ENCODE measurements around the gene PARD3. TPM values are rescaled to one million over a fixed set of nuclear protein-coding genes. Genes with fewer than 3 reads are reported as not detected.

PARD3 gene
- total and polyA plus RNA-seq, 2 donors (not counting 3 experiments of a cell fraction or from before 2014, with no cell fraction given) = 7.3 to 24.1 TPM

DNA sequence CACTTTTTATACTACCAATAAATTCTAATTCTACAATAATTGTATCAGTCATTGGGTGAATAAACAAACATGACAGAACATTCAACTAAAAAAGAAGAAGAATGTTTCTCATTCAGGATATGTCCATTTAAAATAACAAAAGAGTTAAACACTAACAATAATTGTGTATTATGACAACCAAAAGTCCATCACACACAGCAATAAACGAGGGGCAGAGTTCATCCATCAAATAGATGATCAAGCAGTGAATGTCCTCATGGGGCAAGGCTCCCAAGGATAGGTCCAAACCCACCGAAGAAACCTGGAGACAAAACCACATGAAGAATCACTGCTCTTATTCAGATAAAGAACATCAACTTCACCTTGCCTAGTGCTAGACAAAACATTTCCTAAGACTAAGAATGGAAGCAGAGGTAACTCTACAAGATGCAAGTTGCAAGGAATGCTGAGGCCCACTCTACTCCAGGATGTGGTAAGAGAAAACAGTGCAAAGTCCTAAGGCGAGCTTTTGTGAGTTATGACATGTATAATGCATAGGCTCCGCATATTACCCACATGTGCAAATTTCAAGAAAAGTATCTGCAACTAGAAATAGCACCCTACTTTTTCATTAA is 115.1 kb downstream of the PARD3 start:
- H3K4me3 ChIP-seq (replicated peaks in 1 of 3; ENCODE audit: insufficient read depth in 1 of 3, low read depth in 1 of 3, low read length in 3 of 3) = no peak overlapping the region
- POLR2A ChIA-PET = no interaction called here
- H3K27ac ChIP-seq (ENCODE audit: insufficient read depth, low read depth, low read length) = no peak overlapping the region
- H3K79me2 ChIP-seq (ENCODE audit: control insufficient read depth, insufficient read depth, low read length) = peaks cover 20% of the 10 kb centered on the region
- no TSS peak for BruUV-seq (replicated peaks)
- TF ChIP-seq FOS (IDR thresholded peaks at IDR 0.05; ENCODE audit: borderline replicate concordance, insufficient read depth, low read length) = no peak
- TF ChIP-seq POLR2AphosphoS5 (IDR thresholded peaks at IDR 0.05; ENCODE audit: insufficient read depth, low read depth, low read length) = no peak
- TF ChIP-seq, protein P1, sequence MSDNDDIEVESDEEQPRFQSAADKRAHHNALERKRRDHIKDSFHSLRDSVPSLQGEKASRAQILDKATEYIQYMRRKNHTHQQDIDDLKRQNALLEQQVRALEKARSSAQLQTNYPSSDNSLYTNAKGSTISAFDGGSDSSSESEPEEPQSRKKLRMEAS (IDR thresholded peaks at IDR 0.05; ENCODE audit: insufficient read depth, insufficient read length) = no peak
- no peak for TF ChIP-seq GATA2 (IDR thresholded peaks at IDR 0.05; ENCODE audit: insufficient read depth, insufficient read length, low read depth, low read length)
- TF ChIP-seq, protein P2, sequence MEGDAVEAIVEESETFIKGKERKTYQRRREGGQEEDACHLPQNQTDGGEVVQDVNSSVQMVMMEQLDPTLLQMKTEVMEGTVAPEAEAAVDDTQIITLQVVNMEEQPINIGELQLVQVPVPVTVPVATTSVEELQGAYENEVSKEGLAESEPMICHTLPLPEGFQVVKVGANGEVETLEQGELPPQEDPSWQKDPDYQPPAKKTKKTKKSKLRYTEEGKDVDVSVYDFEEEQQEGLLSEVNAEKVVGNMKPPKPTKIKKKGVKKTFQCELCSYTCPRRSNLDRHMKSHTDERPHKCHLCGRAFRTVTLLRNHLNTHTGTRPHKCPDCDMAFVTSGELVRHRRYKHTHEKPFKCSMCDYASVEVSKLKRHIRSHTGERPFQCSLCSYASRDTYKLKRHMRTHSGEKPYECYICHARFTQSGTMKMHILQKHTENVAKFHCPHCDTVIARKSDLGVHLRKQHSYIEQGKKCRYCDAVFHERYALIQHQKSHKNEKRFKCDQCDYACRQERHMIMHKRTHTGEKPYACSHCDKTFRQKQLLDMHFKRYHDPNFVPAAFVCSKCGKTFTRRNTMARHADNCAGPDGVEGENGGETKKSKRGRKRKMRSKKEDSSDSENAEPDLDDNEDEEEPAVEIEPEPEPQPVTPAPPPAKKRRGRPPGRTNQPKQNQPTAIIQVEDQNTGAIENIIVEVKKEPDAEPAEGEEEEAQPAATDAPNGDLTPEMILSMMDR (IDR thresholded peaks at IDR 0.05; ENCODE audit: extremely low read depth in 1 of 2, insufficient read depth in 1 of 2, low read depth in 1 of 2, low read length in 2 of 2) = no peak
- no peak for TF ChIP-seq JUN (IDR thresholded peaks at IDR 0.05; ENCODE audit: borderline replicate concordance, insufficient read depth, insufficient read length, low read depth)
- no peak for TF ChIP-seq MYC (IDR thresholded peaks at IDR 0.05; ENCODE audit: low read depth, low read length)
- no peak for TF ChIP-seq POLR2A (IDR thresholded peaks at IDR 0.05; ENCODE audit: low read depth, low read length)
- no peak for TF ChIP-seq EZH2 (IDR thresholded peaks at IDR 0.05; ENCODE audit: borderline replicate concordance, low read depth, low read length, severe bottlenecking)
- no peaks in the 10 kb centered on the region for H3K9me3 ChIP-seq (replicated peaks; ENCODE audit: control insufficient read depth, insufficient read depth, low read length)
- intact Hi-C loops (cut with micrococcal nuclease) = loop anchor here (1.0 to 10.0 kb wide), 2 partner anchors 33 to 495 kb away; no protein-coding TSS in a partner anchor
- dilution Hi-C loops (cut with MboI; ENCODE audit: extremely low pct_ligation_motif_present, low sequenced_read_pairs) = no loop called here
- H3K4me1 ChIP-seq (ENCODE audit: control insufficient read depth, extremely low read depth, insufficient read depth, low read length) = peaks cover 47% of the 10 kb centered on the region
- H3K9me1 ChIP-seq (replicated peaks; ENCODE audit: control insufficient read depth, extremely low read depth, insufficient read depth, low read length) = no peaks in the 10 kb centered on the region
- no peaks in the 10 kb centered on the region for H3K27me3 ChIP-seq (ENCODE audit: control insufficient read depth in 2 of 2, insufficient read depth in 2 of 2, low read length in 2 of 2)
- H3K9ac ChIP-seq (replicated peaks; ENCODE audit: extremely low read depth, insufficient read depth, low read length) = no peak overlapping the region
- no peaks in the 10 kb centered on the region for H4K20me1 ChIP-seq (replicated peaks; ENCODE audit: control insufficient read depth, extremely low read depth, insufficient read depth, low read length)
- CTCF ChIA-PET = interaction anchor here (1.0 to 1.4 kb wide), 3 partner anchors 10 to 21 kb away, joined by 4 read pairs; no protein-coding TSS in a partner anchor
- no peak overlapping the region for H2AFZ ChIP-seq (ENCODE audit: low read depth, low read length)
- DNase-seq (ENCODE audit: low read depth, low spot score) (no peak), FAIRE-seq (no peak)
- no peaks in the 10 kb centered on the region for H3K36me3 ChIP-seq (ENCODE audit: control insufficient read depth in 2 of 2, extremely low read depth in 1 of 2, insufficient read depth in 2 of 2, low read length in 2 of 2)
- no peak overlapping the region for H3K4me2 ChIP-seq (ENCODE audit: insufficient read depth, low read length)
